ENCODE results near the gene PLEK. TPM values are rescaled to one million over a fixed set of nuclear protein-coding genes. Genes with fewer than 3 reads are reported as not detected.

PLEK gene
- total and polyA plus RNA-seq, 9 of the 15 experiments (the other 6 are each of a cell fraction or from before 2014, with no cell fraction given) = 0.14 to 1.2 (median 0.36) TPM

- TF ChIP-seq RAD21 (CRISPR knock-in tag; conservative IDR thresholded peaks at IDR 0.05 in 1 of 2, IDR thresholded peaks at IDR 0.05 in 1 of 2) (peak; percentile 7 to 38; a peak in 1 of 4 replicates), ZNF830 (CRISPR knock-in tag; IDR thresholded peaks at IDR 0.05) (no peak), PCBP2 (IDR thresholded peaks at IDR 0.05; ENCODE audit: low read depth, low read length, poor library complexity, severe bottlenecking) (no peak), DPF2 (IDR thresholded peaks at IDR 0.05) (peak; percentile 51), MYNN (IDR thresholded peaks at IDR 0.05) (0 out of 2 replicates have a peak, but pooled peaks have one; percentile 35), MYNN (CRISPR knock-in tag; IDR thresholded peaks at IDR 0.05) (no peak), CBFA2T2 (conservative IDR thresholded peaks at IDR 0.05) (peak; percentile 87), SMARCE1 (IDR thresholded peaks at IDR 0.05) (peak; percentile 15; the same call in 1 of the 2 replicates), TRIM24 (IDR thresholded peaks at IDR 0.05) (peak; percentile 70 to 81), SRSF3 (IDR thresholded peaks at IDR 0.05; ENCODE audit: insufficient read depth, low read length) (no peak), YBX1 (IDR thresholded peaks at IDR 0.05) (no peak), TAL1 (IDR thresholded peaks at IDR 0.05) (peak; percentile 78), ATF7 (IDR thresholded peaks at IDR 0.05) (peak; percentile 44; the same call in 1 of the 2 replicates), DNMT1 (IDR thresholded peaks at IDR 0.05) (no peak), ZNF212 (CRISPR knock-in tag; IDR thresholded peaks at IDR 0.05) (peak; percentile 77; the same call in 1 of the 2 replicates), TFAP4 (CRISPR knock-in tag; IDR thresholded peaks at IDR 0.05; ENCODE audit: borderline replicate concordance) (peak; percentile 59; the same call in 1 of the 2 replicates), TAF1 (IDR thresholded peaks at IDR 0.05; ENCODE audit: control insufficient read depth, extremely low read depth, insufficient read depth, low read length, severe bottlenecking) (no peak), KDM1A (IDR thresholded peaks at IDR 0.05) (no peak), KDM4B (IDR thresholded peaks at IDR 0.05; ENCODE audit: borderline replicate concordance in 2 of 2, low read depth in 1 of 2) (no peak), ERF (CRISPR knock-in tag; IDR thresholded peaks at IDR 0.05) (peak; percentile 75; the same call in 1 of the 2 replicates), MCM2 (IDR thresholded peaks at IDR 0.05; ENCODE audit: low read depth) (no peak)
- TF ChIP-seq, protein P1, sequence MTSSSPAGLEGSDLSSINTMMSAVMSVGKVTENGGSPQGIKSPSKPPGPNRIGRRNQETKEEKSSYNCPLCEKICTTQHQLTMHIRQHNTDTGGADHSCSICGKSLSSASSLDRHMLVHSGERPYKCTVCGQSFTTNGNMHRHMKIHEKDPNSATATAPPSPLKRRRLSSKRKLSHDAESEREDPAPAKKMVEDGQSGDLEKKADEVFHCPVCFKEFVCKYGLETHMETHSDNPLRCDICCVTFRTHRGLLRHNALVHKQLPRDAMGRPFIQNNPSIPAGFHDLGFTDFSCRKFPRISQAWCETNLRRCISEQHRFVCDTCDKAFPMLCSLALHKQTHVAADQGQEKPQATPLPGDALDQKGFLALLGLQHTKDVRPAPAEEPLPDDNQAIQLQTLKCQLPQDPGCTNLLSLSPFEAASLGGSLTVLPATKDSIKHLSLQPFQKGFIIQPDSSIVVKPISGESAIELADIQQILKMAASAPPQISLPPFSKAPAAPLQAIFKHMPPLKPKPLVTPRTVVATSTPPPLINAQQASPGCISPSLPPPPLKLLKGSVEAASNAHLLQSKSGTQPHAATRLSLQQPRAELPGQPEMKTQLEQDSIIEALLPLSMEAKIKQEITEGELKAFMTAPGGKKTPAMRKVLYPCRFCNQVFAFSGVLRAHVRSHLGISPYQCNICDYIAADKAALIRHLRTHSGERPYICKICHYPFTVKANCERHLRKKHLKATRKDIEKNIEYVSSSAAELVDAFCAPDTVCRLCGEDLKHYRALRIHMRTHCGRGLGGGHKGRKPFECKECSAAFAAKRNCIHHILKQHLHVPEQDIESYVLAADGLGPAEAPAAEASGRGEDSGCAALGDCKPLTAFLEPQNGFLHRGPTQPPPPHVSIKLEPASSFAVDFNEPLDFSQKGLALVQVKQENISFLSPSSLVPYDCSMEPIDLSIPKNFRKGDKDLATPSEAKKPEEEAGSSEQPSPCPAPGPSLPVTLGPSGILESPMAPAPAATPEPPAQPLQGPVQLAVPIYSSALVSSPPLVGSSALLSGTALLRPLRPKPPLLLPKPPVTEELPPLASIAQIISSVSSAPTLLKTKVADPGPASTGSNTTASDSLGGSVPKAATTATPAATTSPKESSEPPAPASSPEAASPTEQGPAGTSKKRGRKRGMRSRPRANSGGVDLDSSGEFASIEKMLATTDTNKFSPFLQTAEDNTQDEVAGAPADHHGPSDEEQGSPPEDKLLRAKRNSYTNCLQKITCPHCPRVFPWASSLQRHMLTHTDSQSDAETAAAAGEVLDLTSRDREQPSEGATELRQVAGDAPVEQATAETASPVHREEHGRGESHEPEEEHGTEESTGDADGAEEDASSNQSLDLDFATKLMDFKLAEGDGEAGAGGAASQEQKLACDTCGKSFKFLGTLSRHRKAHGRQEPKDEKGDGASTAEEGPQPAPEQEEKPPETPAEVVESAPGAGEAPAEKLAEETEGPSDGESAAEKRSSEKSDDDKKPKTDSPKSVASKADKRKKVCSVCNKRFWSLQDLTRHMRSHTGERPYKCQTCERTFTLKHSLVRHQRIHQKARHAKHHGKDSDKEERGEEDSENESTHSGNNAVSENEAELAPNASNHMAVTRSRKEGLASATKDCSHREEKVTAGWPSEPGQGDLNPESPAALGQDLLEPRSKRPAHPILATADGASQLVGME (CRISPR knock-in tag; IDR thresholded peaks at IDR 0.05) = 0 out of 2 replicates have a peak, but pooled peaks have one; percentile 15
- TF ChIP-seq, protein P2, sequence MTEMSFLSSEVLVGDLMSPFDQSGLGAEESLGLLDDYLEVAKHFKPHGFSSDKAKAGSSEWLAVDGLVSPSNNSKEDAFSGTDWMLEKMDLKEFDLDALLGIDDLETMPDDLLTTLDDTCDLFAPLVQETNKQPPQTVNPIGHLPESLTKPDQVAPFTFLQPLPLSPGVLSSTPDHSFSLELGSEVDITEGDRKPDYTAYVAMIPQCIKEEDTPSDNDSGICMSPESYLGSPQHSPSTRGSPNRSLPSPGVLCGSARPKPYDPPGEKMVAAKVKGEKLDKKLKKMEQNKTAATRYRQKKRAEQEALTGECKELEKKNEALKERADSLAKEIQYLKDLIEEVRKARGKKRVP (CRISPR knock-in tag; IDR thresholded peaks at IDR 0.05) = 0 out of 2 replicates have a peak, but pooled peaks have one; percentile 15
Measured at GRCh38 chr2:68403199-68403644, 38.1 kb downstream of the PLEK start (continued).
